Measurements from ENCODE around the gene ENGASE.

Gene ENGASE

GRCh38 chr17:79127534-79128135 is 53.0 kb downstream of the ENGASE start:
- H3K27ac Mint-ChIP-seq, result no peak overlapping the region
- no peak for TF ChIP-seq CTCF (IDR thresholded peaks at IDR 0.05)
- no peak overlapping the region for H3K4me3 Mint-ChIP-seq

GRCh38 chr17:79129523-79129922 is 54.9 kb downstream of the ENGASE start:
- Mint-ChIP-seq H3K36me3 (ENCODE audit: low read depth) (no peaks in the 10 kb centered on the region), H3K4me1 (peaks cover 15% of the 10 kb centered on the region), H3K27ac (no peak overlapping the region), H3K4me3 (no peak overlapping the region), H3K27me3 (ENCODE audit: low read depth, poor library complexity) (peaks cover 14% of the 10 kb centered on the region), H3K9me3 (no peaks in the 10 kb centered on the region)
- no peak for TF ChIP-seq CTCF (IDR thresholded peaks at IDR 0.05)
- no peak for DNase-seq

More at GRCh38 chr17:79127534-79128135, 53.0 kb downstream of the ENGASE start:
- H3K27me3 Mint-ChIP-seq (ENCODE audit: low read depth, poor library complexity), result peaks cover 14% of the 10 kb centered on the region
- H3K4me1 Mint-ChIP-seq, result peaks cover 15% of the 10 kb centered on the region
- H3K9me3 Mint-ChIP-seq, result no peaks in the 10 kb centered on the region
- no peaks in the 10 kb centered on the region for H3K36me3 Mint-ChIP-seq (ENCODE audit: low read depth)
- no peak for DNase-seq

- Mint-ChIP-seq H3K36me3 (ENCODE audit: low read depth) (no peaks in the 10 kb centered on the region), H3K9me3 (no peaks in the 10 kb centered on the region), H3K27me3 (ENCODE audit: low read depth, poor library complexity) (peaks cover 14% of the 10 kb centered on the region), H3K27ac (peak overlapping the region; percentile 54), H3K4me1 (peaks cover 15% of the 10 kb centered on the region), H3K4me3 (no peak overlapping the region)
- DNase-seq, result no peak
- no peak for TF ChIP-seq CTCF (IDR thresholded peaks at IDR 0.05)
Measured at GRCh38 chr17:79130536-79131273, 56.1 kb downstream of the ENGASE start.

GRCh38 chr17:79131274-79131635 is 56.6 kb downstream of the ENGASE start:
- Mint-ChIP-seq H3K27ac (peak overlapping the region; percentile 54), H3K4me3 (no peak overlapping the region), H3K27me3 (ENCODE audit: low read depth, poor library complexity) (peaks cover 14% of the 10 kb centered on the region), H3K9me3 (no peaks in the 10 kb centered on the region), H3K36me3 (ENCODE audit: low read depth) (no peaks in the 10 kb centered on the region), H3K4me1 (peaks cover 18% of the 10 kb centered on the region)
- no peak for TF ChIP-seq CTCF (IDR thresholded peaks at IDR 0.05)
- DNase-seq, result no peak

GRCh38 chr17:79131701-79132100 is 57.1 kb downstream of the ENGASE start:
- no peak for TF ChIP-seq CTCF (IDR thresholded peaks at IDR 0.05)
- no peak overlapping the region for H3K4me3 Mint-ChIP-seq
- no peak overlapping the region for H3K27ac Mint-ChIP-seq
- no peak for DNase-seq
- no peaks in the 10 kb centered on the region for H3K9me3 Mint-ChIP-seq
- peaks cover 22% of the 10 kb centered on the region for H3K4me1 Mint-ChIP-seq
- peaks cover 14% of the 10 kb centered on the region for H3K27me3 Mint-ChIP-seq (ENCODE audit: low read depth, poor library complexity)
- H3K36me3 Mint-ChIP-seq (ENCODE audit: low read depth), result no peaks in the 10 kb centered on the region
